Mucosa of gallbladder (tissue), 1 donor: ENCODE data around the gene PGPEP1. TPM values are rescaled to one million over a fixed set of nuclear protein-coding genes. Genes with fewer than 3 reads are reported as not detected.

ENCODE experiments used
- DNase-seq: peaks from one replicate; pipeline ENCODE4 v3.0.0-alpha.2; 2020; ENCODE audit warnings: low spot score
- total RNA-seq: library from RNA; stranded (reverse); gene quantifications from one replicate; pipeline ENCODE4 v1.2.1, GENCODE V29; 2021
- donor health status: DM: no; HTN: no; CAD: no.

PGPEP1 gene
- total RNA-seq, 1 donor from 2014 or later, result 56.6 TPM

GRCh38 chr19:18417250-18418028, 77.0 kb downstream of the PGPEP1 start:
- DNase-seq, result peak; percentile 70

GRCh38 chr19:18418029-18418482, 77.7 kb downstream of the PGPEP1 start:
- peak; percentile 54 for DNase-seq

DNA sequence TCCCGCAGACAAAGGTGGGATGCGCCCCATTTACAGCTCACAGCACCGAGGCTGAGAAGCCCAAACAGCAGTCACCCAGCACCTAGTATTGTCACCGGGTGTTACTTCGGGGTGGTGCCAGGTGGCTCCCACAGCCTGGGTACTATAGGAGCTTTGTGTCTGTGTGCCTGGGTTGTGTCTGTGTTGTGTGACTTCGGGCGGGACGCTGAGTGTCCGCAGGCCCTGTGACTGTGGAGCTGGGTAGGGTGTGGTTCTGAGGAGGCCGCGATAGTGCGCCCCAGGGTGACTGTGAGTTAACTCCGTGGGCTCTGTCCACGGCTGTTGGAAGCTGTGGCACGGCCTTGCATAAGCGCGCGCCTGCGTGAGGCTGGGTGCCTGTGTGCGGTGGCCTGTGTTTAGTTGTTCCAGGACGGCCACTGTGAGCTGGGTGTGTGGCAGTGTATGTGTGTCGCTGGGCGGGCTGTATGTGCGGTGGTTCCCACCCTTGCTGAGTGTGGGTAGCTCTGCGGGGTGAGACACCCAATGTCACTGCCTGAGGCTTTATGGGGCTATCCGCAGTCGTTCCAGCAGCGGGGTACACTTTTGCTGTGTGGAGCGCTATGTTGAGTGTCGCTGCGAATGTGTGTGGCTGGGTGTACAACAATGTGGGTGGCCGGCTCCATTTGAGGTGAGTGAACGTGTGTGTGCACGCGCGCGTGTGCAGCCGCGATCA, 78.2 kb downstream of the PGPEP1 start:
- DNase-seq, result no peak

DNA sequence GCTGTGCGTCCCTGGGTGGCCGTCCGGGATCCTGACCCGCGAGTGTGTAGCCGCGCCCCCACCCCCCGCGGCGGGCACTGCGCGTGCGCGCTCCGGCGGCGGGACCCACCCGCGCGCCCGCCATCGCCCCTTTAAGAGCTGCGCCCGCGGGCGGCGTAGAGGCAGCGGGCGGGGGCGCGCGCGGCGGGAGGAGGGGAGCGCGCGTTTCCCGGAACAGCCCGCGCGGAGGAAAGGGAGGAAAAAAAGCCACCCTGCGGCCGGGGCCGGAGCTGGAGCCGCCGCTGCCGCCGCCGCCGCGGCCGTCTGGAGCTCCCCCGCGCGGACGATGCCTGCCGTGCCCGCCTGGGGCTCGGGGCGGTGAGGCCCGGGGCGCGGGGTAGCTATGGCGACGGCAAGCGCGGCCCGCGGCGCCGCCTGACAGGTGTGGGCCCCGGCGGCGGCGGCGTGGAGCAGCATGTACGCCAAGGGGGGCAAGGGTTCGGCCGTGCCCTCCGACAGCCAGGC, 78.8 kb downstream of the PGPEP1 start, which contains the start of gene SSBP4:
Gene SSBP4 (plus strand): TSS at position 204 of the 504 bp plus-strand sequence. CDS start 251 bp downstream, at position 455.
- DNase-seq, result peak; percentile 69

Other genes with a start within 250 kb of the PGPEP1 start
- 24.5 TPM for gene MAST3, start 242.8 kb upstream of the PGPEP1 start, total RNA-seq
- gene PIK3R2, start 187.4 kb upstream of the PGPEP1 start, total RNA-seq, result 74.2 TPM
- gene IFI30, start 166.8 kb upstream of the PGPEP1 start, total RNA-seq, result 44.7 TPM
- 9.3 TPM for gene MPV17L2, start 147.4 kb upstream of the PGPEP1 start, total RNA-seq
- 5.5 TPM for gene RAB3A, start 136.6 kb upstream of the PGPEP1 start, total RNA-seq
- gene PDE4C, start 114.2 kb upstream of the PGPEP1 start, total RNA-seq, result 2.1 TPM
- gene IQCN, start 66.1 kb upstream of the PGPEP1 start, total RNA-seq, result 2.9 TPM
- gene JUND, start 59.0 kb upstream of the PGPEP1 start, total RNA-seq, result 303 TPM
- gene LSM4, start 17.5 kb upstream of the PGPEP1 start, total RNA-seq, result 92.9 TPM
- gene GDF15, start 45.6 kb downstream of the PGPEP1 start, total RNA-seq, result 76.0 TPM
- gene LRRC25, start 57.0 kb downstream of the PGPEP1 start, total RNA-seq, result 7.8 TPM
- gene SSBP4, start 78.8 kb downstream of the PGPEP1 start, total RNA-seq, result 68.1 TPM
- gene ISYNA1, start 97.5 kb downstream of the PGPEP1 start, total RNA-seq, result 37.1 TPM
- gene ELL, start 181.5 kb downstream of the PGPEP1 start, total RNA-seq, result 20.1 TPM
- gene FKBP8, start 203.0 kb downstream of the PGPEP1 start, total RNA-seq, result 226 TPM
- gene KXD1, start 217.3 kb downstream of the PGPEP1 start, total RNA-seq, result 70.5 TPM
- gene UBA52, start 231.3 kb downstream of the PGPEP1 start, total RNA-seq, result 878 TPM
- gene REX1BD, start 248.2 kb downstream of the PGPEP1 start, total RNA-seq, result 93.0 TPM